NCI-H526 (cell line): ENCODE results near the gene MSANTD2.

Experiments used
- DNase-seq, 2 experiments: peaks; one replicate each; lab custom pipeline; 2025; lab: John Stamatoyannopoulos, UW

Gene MSANTD2

DNA sequence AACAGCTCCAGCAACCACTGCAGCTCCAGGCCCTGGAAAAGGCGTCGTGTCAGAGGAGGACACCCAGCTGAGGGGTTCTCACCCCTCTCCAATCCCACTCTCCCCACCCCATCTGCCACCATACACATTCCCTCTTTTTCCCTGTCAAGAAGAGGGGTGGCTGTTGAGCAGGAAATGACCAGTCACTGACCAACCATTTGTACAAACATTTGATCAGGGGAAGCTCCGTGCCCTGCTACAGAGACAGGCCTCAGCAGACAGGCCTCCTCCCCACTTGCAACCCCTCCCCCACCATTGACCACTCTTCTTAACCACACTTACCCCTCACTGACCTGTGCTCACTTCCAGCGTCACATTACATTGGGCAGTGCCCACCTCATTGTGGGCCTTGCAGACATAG is 45.9 kb downstream of the MSANTD2 start:
- no peak for DNase-seq

DNA sequence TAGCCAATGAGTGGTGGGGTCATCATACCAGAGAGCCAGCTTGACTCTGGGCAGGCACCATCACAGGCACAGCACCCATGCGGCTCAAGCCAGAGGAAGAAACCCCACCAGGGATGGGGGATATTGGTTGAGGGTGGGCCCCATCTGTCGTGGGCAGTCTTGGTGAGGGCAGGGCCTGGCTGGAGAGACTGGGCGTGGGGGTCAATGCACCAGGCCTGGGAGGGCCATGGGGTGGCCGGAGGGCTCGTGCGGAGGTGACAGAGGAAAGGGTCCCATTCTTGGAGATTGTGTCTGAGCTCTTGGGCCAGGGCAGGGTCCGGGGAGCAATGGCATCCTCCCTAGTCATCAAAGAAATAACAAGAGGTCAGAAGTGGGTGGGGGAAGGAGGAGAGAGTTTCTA is 46.6 kb downstream of the MSANTD2 start:
- DNase-seq = no peak

DNA sequence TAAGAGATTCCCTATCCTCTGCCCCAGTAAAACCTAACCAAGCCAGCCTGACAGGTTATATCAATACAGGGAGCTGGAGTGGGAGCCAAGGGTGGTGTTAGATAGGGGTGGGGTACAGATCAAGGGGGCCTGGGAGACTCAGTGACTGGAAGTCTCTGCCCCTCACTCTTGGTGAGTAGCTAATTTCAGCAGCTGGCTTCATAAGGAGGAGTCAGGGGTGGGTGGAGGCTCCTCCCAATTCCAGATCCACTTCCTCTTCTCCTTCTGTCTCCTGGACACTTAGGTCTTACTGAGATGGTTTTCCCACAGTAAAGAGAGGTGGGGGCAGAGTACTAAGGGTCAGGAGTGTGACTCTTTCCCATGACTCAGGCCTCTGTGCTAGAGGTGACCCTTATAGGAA is 47.0 kb downstream of the MSANTD2 start:
- DNase-seq = no peak

DNA sequence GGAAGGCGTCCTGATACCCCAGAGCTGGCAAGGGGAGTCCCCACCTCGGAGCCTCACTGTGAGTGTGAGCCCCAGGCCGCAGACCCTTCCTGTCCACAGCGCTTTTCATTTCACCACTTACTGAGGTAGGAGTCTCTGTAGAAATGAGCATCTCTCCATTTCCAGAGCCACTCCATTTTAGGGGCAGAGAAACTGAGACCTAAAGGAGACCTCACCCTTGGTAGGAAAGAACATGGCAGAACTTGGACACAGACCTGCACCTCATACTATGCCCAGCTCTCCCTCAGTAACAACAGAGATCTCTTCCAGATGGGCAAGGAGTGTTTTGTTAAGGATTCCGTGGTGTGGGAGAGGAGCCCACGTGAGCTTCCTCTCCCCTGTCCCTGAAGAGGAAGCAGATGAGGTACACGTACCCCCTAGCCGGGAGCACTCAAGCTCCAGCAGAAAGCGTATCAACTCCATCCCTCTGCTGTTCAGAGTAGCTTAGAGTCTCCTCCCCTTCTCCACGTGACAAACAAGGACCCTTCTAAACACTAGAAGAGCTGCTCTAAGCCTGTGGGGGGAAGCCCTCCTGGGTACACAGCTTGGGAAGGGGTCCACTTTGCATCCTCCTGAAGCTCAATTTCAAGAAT is 47.6 kb downstream of the MSANTD2 start:
- no peak for DNase-seq

DNA sequence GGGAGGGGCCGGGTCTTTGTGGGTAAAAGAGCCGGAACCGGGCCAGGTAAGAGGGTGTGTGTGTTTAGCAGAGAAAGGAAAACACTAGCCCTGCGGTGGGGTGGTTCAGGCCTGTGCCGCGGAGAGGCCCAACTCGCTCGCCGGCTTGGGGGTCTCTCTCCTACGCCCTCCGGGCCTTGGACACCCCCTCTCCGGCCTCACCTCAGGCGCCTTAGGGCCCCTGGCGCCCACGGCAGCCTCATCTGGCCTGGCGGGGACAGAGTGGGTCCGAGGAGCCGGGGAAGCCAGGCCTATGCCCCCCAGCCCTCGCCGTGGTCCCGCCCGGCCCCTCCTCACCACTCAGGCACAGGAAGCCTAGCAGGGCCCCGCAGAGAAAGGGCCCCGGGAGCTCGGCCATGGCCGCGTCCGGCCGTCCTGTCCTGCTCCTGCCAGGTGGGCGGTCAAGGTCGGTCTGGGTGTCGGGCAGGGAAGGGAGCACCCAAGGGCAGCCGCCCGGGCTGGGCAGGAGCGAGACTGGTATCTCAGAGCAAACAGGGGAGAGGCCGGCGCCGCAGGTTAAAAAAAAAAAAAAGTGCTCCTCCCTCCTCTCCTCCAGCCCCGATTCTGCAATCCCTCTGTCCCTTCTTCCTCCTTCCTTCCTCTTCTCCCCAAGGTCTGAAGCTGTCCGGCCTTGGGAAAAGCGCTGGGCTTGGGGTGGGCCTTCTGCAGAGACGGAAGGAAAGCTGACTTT is 48.3 kb downstream of the MSANTD2 start, which contains the start of gene VSIG2:
Gene VSIG2 (minus strand): TSS at position 515 of the 730 bp plus-strand sequence. CDS start 118 bp downstream, at position 397.
- DNase-seq = no peak

DNA sequence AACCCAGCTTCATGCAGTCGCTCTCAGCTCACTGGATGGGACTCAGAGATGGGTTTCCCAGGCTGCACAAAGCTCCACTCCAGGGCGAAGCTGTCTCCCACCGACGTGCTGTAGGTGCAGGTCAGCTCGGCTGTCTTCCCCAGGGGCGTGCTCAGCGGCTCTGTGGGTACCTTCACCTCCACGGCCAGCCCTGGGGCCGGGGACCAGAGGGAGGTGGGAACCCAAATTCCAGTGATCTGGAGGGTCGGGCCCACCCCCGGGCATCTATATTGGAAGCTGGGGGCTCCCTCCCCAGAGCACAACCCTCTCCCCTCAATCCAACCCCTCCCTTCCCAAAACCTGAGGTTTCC is 48.8 kb downstream of the MSANTD2 start:
- no peak for DNase-seq

DNA sequence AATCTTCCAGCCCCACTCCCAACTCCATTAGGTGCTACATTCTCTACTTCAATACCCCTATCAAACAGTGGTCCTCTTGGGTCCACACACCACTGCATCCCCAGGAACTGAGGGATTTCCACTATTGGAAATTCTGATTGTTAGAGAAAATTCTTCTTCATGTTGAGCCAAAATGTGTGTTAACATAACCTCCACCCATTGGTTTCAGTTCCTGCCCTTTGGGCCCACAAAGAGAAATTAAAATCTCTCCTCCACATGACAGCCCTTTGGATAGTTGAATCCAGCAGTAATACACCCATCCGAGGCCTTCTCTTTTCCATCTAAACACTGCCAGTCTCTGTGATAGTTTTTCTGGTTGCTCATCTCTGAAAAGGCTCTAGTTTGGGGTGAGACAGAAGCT is 50.3 kb downstream of the MSANTD2 start:
- DNase-seq = no peak

DNA sequence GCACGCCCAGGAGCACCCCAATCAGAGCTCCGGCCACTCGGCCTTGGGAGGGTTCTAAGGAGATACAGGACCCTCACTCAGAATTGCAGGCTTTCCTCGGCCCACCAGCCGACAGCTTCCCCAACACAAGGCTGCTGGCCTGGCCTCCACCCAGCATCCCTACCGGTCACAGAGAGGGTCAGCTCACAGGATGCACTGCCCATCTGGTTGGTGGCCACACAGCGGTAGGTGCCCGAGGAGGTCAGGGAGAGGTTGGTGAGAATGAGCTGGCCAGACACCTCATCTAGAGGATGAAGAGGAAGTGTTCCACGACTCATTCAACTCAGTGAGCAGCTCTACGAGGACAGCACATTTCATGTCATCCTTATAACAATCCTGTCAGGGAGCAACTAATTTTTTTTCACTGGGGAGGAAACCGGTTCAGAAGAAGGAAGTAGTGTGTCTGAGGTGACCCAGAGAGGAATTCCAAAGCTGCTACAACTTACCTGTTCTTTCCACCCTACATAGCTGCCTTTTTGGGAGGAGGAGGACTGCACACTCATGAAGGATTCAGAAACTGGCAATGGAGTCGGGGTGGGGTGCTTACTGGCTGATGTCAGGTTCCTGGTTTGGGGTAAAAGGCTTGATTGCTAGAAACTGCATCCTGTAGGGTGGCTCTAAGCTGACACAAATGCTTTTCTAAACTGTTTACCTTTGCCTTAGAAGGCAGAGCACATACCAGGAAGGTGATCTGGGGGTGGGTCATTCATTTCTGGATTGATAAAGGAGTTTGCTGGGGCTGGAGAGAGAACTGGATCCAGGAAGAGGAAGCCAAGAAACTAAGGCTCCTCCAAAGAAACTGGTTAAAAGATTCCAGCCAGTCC is 51.5 kb downstream of the MSANTD2 start:
- DNase-seq = no peak

DNA sequence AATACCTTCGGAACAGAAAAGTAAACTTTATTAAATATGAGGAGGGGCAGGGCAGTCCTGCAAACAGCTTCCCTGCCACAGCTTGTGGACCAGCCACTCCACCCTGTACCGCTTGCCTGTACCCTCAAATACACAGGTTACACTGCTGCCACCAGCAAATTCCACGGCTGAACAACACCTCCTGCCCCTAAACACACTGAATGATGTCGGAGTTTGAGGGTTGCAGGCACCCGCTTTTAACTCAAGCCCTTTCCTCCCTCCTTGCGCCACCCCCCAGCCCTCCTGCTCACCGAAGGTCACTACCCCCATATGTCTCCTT is 52.1 kb downstream of the MSANTD2 start:
- DNase-seq = no peak

DNA sequence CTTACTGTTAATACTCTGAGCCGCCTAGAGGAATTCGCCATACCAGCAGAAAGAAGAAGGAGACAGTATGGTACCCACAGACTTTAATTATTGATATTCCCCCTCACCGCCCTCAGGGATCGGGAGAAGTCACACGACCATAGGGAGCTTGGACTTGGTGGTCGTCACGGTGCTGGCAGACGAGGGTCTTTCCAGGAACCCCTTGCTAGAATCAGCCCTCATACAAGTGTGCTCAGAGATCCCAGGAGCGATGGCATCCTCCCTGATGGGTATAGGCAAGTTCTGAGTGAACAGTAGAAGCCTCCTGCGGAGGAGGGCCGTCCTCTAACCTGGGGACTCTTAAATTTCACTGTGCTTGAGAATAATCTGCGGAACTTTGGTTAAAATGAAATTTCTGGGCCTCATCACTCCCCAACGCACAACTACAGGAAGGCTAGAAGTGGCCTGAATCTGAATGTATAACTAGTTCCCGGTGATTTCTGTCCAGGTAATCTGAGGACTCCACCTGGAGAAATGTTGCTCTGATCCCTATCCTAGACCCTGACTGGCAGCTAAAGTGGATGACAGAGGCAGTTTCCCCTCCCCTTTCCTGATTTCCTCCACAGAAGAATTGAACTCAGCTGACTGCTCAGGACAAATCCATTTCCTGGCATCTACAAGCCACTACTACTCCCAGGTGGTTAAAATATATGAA is 52.7 kb downstream of the MSANTD2 start:
- DNase-seq = no peak

DNA sequence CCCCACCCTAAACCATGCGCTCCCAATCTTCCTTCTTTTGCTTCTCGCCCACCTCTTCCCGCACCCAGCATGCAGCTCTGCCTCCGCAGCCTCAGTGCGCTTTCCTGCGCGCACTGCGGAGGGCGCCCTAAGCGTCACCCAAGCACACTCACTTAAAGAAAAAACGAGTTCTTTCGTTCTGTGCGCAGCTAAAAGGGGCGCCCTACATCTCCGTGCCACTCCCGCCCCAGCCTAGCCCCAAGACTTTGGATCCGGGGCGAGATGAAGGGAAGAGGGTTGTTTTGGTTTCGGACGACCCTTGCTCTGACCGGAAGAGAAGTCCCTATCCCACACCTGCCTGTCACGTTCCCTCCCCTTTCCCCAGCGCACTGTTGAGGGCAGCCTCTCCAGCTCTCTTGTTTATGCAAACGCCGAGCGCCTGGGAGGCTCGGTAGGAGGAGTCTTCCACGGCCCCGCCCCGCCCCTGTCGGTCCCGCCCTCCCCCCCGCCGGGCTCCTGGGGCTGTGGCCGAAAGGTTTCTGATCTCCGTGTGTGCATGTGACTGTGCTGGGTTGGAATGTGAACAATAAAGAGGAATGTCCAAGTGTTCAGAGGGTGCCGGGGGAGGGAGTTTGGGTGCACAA is 53.5 kb downstream of the MSANTD2 start:
- DNase-seq = peak; percentile 95 to 98

DNA sequence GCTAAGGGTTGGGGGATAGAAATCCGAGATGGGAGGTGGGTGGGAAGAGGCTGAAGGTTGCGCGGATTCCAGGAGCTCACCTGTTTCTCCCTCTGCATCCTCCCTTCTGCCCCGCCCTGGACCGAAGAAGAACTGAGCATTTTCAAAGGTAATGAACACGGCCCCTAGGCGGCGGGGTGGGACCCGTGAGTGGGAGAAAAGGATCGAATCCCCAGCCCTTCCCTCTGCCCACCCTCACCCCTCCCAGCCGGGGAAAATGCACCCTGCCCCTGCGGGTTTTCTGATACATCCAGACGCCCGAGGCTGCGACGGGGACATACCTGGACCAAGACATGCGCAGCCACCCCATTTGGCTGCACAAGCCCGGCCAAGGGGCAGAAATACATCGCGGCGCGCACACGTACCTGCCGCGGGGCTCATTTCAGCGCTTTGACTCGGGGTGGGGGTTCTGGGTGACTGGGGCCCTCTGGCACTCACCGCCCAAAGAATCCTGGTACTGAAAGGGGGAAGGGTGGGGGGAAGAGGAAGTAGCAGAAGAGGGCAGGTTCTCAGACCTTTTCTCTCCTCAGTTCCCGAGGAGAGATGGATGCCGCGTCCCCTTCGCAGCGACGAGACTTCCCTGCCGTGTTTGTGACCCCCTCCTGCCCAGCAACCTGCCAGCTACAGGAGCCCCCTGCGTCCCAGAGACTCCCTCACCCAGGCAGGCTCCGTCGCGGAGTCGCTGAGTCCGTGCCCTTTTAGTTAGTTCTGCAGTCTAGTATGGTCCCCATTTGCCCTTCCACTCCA is 54.2 kb downstream of the MSANTD2 start:
- DNase-seq = peak; percentile 54 to 88

DNA sequence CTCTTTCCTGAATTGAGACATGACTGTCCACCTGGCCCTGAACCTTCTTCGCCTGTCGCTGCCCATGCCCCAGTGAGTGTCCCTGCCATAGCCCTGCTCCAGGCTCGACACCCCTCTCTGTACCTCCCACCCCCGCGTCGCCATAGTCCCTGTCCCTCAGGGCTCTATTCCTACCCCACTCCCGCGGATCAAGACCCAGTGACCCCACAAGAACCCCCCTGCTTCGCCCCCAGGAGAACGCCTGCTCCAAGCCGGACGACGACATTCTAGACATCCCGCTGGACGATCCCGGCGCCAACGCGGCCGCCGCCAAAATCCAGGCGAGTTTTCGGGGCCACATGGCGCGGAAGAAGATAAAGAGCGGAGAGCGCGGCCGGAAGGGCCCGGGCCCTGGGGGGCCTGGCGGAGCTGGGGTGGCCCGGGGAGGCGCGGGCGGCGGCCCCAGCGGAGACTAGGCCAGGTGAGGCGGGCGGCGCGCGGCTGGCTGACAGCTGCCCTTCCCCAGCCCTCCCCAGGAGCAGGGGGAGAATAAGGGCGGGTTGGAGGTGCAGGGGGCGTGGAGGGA is 54.9 kb downstream of the MSANTD2 start:
- no peak for DNase-seq

DNA sequence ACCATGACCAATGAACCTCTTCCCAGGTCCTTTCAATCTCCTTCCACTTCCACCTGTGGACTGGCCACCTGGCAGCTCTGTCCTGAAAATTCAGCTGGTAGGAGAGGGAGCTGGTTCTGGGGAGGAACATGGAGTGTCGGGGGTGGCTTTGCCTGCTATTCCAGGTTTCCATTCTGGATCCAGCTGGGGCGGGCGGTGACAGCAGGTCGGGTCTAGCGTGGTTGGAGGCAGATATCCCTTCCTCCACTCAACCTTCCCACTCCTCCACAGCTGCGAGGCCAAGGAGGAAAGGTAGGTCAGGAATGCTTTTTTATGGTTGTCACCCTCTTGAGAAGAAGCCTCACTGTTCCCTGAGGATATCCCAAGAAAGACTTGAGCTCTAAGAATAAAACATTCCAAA is 57.2 kb downstream of the MSANTD2 start:
- no peak for DNase-seq

DNA sequence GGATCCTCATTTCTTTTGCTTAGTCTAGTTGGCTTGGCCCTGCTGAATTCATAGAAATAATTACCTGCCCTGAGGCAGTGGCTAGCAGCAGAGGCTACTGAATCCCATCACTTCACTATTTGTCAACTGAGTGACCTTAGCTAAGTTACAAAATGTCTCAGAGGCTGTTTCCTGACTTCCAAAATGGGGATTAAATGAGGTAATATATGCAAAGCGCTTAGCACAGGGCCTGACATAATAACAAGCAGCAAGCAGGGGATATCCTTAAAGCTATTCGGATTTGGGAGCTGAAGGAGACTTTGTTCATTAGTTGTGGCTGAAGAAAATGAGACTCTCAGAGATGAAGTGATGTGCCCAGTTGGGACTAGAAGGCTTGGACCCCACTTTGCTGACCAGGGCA is 57.7 kb downstream of the MSANTD2 start:
- peak; percentile 52 to 58 for DNase-seq

DNA sequence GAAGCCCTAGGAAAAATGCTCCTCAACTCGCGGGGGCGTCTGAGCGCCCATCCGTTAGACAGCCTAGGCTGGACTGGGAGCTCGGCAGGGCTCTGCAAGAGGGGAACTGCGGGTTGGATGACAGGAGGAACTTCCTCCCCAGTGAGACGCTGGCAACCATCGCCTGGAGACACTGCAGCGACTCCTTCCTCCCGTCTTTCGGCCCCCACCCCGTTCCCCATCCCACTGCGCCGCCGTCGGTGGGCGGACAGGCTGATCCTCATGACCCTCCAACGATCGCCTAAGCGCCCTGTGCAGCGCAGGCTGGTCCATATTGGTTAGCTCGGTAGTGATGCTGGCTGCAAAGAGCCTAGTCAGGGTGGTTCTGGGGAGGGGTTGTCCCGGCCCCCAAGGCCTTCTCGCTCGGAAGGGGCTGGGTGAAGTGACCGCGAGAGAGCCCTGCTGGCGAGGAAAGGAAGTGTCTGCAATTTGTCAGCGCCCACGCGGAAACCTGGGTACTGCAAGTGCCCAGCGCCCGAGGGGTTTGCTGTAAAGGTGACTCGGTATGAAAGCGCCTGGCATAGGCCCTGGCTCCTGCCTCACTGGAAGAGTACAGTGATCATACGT is 59.8 kb downstream of the MSANTD2 start:
- peak; percentile 78 to 91 for DNase-seq

DNA sequence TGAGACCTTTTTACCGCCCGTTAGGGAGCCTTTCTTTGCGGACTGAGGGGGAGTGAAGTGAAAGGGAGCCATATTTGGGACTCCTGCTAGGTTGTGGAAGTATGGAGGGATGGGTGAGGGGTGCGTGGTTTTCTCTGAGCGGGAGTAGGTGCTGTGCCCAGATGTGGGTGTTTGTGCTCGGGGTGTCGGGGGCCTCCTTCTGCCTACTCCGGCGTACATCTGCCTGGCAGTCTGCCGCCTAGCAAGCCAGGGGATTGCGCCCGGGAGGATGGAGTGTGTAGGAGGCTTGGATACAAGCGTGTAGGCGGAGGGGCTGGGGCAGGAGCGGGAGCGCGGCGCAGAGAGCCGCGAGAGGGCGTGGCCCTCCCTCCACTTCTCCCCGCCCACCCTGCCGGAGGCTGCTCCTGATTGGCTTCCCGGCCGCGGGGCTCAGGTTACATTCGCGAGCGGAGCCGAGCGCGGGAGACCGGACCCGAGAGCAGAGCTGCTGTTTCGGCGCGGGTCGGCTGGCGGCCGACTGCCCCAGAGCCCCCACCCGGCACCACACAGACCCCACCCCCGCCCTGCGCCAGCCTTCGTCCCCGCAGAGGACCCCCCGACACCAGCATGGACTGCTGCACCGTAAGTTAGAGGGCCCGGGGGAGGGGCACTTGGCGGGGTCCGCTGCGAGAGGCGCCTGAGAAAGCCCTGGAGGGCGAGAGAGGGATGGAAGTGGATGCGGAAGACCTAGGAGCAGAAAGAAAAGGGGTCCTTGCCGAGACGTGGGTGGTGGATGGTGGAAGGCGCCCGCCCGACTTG is 60.5 kb downstream of the MSANTD2 start, which contains the start of gene NRGN:
Gene NRGN (plus strand): TSS at position 464 of the 798 bp plus-strand sequence. CDS start 143 bp downstream, at position 607.
- DNase-seq = peak; percentile 95 to 100

DNA sequence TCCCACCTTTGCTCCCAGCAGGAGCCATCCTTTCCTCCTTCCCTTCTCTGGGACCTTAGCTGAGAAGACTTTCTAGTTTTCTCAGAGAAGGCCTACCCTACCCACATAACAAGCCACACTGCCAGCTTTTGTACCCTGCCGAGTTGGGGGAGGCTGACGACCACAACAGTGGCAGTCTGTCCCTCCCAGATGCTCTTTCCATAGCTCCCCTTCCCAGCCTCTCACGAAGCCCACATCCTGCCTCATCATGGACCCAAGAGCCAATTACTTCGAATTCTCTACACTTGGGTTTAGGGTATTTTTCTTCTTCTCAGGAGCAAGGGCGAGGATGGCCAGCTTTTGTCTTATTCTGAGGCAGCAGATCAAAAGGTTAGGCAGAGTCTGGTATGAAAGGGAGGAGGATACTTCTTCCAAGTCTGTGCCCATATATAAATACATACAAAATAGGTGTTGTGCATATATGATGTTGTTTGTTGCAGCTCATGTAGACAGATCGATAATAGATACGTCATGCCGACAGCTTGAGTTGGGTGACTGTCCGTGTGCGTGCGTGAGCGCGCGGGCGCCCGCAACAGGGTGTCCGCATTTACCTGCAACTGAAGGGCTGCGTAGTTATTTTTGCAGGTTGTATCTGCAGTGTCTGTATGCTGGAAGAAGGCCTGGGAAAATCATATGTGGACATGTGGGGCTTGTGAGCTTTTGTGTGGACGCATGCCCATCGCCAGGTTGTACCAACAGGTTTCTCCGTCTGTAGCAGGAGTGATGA is 61.3 kb downstream of the MSANTD2 start:
- no peak for DNase-seq
